Measurements from ENCODE around the gene SLC35A1.
"Not testable (repeated sequence)": the region's sequence is repeated elsewhere in the genome, so short reads cannot be mapped to it uniquely, and the experiment has no call there.

The SLC35A1 gene

DNA sequence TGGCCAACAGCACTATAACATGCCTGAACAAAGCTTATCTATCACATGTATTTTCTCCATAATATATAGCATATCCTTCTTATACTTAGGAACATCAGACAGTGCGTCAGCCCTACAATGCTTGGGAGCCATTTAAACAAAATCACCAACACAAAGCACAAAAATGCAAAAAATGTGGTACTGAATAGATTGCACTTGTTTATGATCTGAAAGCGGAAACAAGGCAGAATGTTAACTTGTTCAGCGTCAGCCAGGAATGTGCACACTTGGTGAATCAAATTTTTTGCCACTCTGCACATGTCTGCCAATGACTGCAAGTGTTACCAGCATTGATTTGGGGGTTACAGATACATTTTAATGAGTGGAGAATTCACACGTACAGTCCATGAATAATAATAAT is 14.8 kb downstream of the SLC35A1 start:
- no peak overlapping the region for H3K27ac ChIP-seq (ENCODE audit: low read depth, low read length)
- H3K4me3 ChIP-seq (ENCODE audit: low read length): no peak overlapping the region
- H3K36me3 ChIP-seq (ENCODE audit: control insufficient read depth, low read length): no peaks in the 10 kb centered on the region; the same call in 1 of the 2 replicates
- no peaks in the 10 kb centered on the region for H3K27me3 ChIP-seq (ENCODE audit: control insufficient read depth, low read length)
- TF ChIP-seq EZH2phosphoT487 (IDR thresholded peaks at IDR 0.05; ENCODE audit: borderline replicate concordance, low read length): no peak
- TF ChIP-seq, protein P1, sequence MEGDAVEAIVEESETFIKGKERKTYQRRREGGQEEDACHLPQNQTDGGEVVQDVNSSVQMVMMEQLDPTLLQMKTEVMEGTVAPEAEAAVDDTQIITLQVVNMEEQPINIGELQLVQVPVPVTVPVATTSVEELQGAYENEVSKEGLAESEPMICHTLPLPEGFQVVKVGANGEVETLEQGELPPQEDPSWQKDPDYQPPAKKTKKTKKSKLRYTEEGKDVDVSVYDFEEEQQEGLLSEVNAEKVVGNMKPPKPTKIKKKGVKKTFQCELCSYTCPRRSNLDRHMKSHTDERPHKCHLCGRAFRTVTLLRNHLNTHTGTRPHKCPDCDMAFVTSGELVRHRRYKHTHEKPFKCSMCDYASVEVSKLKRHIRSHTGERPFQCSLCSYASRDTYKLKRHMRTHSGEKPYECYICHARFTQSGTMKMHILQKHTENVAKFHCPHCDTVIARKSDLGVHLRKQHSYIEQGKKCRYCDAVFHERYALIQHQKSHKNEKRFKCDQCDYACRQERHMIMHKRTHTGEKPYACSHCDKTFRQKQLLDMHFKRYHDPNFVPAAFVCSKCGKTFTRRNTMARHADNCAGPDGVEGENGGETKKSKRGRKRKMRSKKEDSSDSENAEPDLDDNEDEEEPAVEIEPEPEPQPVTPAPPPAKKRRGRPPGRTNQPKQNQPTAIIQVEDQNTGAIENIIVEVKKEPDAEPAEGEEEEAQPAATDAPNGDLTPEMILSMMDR (IDR thresholded peaks at IDR 0.05; ENCODE audit: low read depth, low read length, poor library complexity, severe bottlenecking): no peak
- H3K4me1 ChIP-seq (ENCODE audit: control insufficient read depth, low read length): no peaks in the 10 kb centered on the region
- no peaks in the 10 kb centered on the region for H3K9me2 ChIP-seq (replicated peaks; ENCODE audit: control insufficient read depth, low read length)
- no peaks in the 10 kb centered on the region for H4K20me1 ChIP-seq (ENCODE audit: control insufficient read depth, insufficient read depth, low read depth, low read length)
- no peaks in the 10 kb centered on the region for H3F3A ChIP-seq (ENCODE audit: control insufficient read depth, insufficient read depth)
- H3K79me2 ChIP-seq (ENCODE audit: control insufficient read depth, low read length): no peaks in the 10 kb centered on the region
- no peak overlapping the region for H3K4me2 ChIP-seq (ENCODE audit: low read length)
- H3K9me3 ChIP-seq (ENCODE audit: control insufficient read depth, insufficient read depth, low read length): no peaks in the 10 kb centered on the region

DNA sequence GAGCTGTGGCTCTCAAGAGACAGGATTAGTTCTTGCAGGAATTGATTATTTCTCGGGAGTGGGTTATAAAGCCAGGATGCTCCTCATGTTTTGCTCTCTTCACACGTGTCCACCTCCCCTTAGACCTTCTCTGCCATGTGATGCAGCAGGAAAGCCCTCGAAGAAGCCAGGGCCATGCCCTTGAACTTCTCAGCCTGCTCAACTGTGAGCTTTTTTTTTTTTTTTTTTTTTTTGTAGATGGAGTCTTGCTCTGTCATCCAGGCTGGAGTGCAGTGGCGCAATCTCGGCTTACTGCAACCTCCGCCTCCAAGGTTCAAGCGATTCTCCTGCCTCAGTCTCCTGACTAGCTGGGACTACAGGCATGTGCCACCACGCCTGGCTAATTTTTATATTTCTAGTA is 16.6 kb downstream of the SLC35A1 start:
- H3K27ac ChIP-seq (ENCODE audit: low read depth, low read length); H3K9me3 ChIP-seq (ENCODE audit: control insufficient read depth, insufficient read depth, low read length); H3K4me2 ChIP-seq (ENCODE audit: low read length); H3K4me3 ChIP-seq (ENCODE audit: low read length); H3K79me2 ChIP-seq (ENCODE audit: control insufficient read depth, low read length); H3F3A ChIP-seq (ENCODE audit: control insufficient read depth, insufficient read depth); H3K36me3 ChIP-seq (ENCODE audit: control insufficient read depth, low read length); H3K27me3 ChIP-seq (ENCODE audit: control insufficient read depth, low read length); H3K4me1 ChIP-seq (ENCODE audit: control insufficient read depth, low read length); H4K20me1 ChIP-seq (ENCODE audit: control insufficient read depth, insufficient read depth, low read depth, low read length); H3K9me2 ChIP-seq (replicated peaks; ENCODE audit: control insufficient read depth, low read length): not testable (repeated sequence)

DNA sequence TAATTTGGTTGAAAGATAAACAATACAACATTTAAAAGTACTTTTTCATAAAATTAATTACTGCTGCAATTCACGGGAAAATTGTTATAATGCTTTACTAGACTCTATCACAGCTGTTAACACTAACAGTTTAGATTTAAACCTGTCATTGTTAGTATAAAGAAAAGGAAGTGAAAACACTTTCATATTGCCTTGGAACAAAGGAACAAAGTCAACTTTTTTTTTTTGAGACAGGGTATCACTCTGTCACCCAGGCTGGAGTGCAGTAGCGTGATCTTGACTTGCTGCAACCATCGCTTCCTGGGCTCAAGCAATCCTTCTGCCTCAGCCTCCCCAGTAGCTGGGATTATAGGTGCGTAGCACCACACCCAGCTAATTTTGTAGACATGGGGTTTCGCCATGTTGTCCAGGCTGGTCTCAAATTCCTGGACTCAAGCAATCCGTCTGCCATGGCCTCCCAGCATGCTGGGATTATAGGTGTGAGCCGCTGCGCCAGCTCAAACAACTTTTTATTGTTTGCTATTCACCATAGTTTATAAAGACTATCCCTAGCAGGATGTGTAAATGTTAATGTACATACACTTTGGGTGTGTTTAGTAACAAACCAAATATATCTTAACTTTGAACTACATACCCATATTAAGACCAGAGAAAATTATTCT is 22.1 kb downstream of the SLC35A1 start:
- H3K4me1 ChIP-seq (ENCODE audit: control insufficient read depth, low read length): peaks cover 6% of the 10 kb centered on the region
- H3K27me3 ChIP-seq (ENCODE audit: control insufficient read depth, low read length): no peaks in the 10 kb centered on the region
- no peaks in the 10 kb centered on the region for H4K20me1 ChIP-seq (ENCODE audit: control insufficient read depth, insufficient read depth, low read depth, low read length)
- H3K27ac ChIP-seq (ENCODE audit: low read depth, low read length): no peak overlapping the region
- H3K36me3 ChIP-seq (ENCODE audit: control insufficient read depth, low read length): peaks cover 10% of the 10 kb centered on the region
- TF ChIP-seq, protein P1 (IDR thresholded peaks at IDR 0.05; ENCODE audit: low read depth, low read length, poor library complexity, severe bottlenecking): no peak
- TF ChIP-seq EZH2phosphoT487 (IDR thresholded peaks at IDR 0.05; ENCODE audit: borderline replicate concordance, low read length): no peak
- no peaks in the 10 kb centered on the region for H3K79me2 ChIP-seq (ENCODE audit: control insufficient read depth, low read length)
- H3K4me2 ChIP-seq (ENCODE audit: low read length): no peak overlapping the region
- no peaks in the 10 kb centered on the region for H3K9me3 ChIP-seq (ENCODE audit: control insufficient read depth, insufficient read depth, low read length)
- H3K9me2 ChIP-seq (replicated peaks; ENCODE audit: control insufficient read depth, low read length): no peaks in the 10 kb centered on the region
- no peak overlapping the region for H3K4me3 ChIP-seq (ENCODE audit: low read length)
- no peaks in the 10 kb centered on the region for H3F3A ChIP-seq (ENCODE audit: control insufficient read depth, insufficient read depth)

DNA sequence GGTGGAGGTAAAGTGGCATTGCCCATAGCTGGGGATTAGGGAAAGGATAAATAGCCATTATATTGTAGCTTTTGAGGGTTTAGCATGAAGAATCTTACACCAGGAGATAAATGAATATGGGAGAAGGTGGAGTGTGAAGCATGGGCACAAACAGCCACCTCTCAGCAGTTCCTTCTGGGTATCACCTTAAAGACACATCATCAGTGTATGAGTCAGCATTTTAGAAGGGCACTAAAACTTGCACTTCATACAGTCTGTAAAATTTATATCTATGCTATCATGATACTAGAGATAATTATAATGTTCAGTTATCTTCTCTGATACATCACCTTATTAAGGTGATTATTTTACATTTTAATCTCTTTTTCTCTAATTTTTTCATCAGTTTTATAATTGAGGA is 25.3 kb downstream of the SLC35A1 start:
- Histone ChIP-seq H3K27ac (ENCODE audit: low read depth, low read length) (no peak overlapping the region), H3K4me1 (ENCODE audit: control insufficient read depth, low read length) (peaks cover 6% of the 10 kb centered on the region), H3K79me2 (ENCODE audit: control insufficient read depth, low read length) (no peaks in the 10 kb centered on the region), H3K9me3 (ENCODE audit: control insufficient read depth, insufficient read depth, low read length) (no peaks in the 10 kb centered on the region), H3K4me3 (ENCODE audit: low read length) (no peak overlapping the region), H3F3A (ENCODE audit: control insufficient read depth, insufficient read depth) (no peaks in the 10 kb centered on the region), H3K4me2 (ENCODE audit: low read length) (no peak overlapping the region), H3K27me3 (ENCODE audit: control insufficient read depth, low read length) (no peaks in the 10 kb centered on the region), H3K36me3 (ENCODE audit: control insufficient read depth, low read length) (peaks cover 24% of the 10 kb centered on the region), H4K20me1 (ENCODE audit: control insufficient read depth, insufficient read depth, low read depth, low read length) (no peaks in the 10 kb centered on the region), H3K9me2 (replicated peaks; ENCODE audit: control insufficient read depth, low read length) (no peaks in the 10 kb centered on the region)
- no peak for TF ChIP-seq EZH2phosphoT487 (IDR thresholded peaks at IDR 0.05; ENCODE audit: borderline replicate concordance, low read length)
